Gastroesophageal sphincter (tissue), 4 donors: ENCODE results near the gene DYNC1LI2. TPM values are rescaled to one million over a fixed set of nuclear protein-coding genes. Genes with fewer than 3 reads are reported as not detected.

Experiments used
- ATAC-seq: fragments of 150-250 bp; one replicate; pipeline ENCODE4 v1.9.1; 2016; ENCODE audit warnings: mild to moderate bottlenecking, moderate library complexity
- H3K27ac ChIP-seq, 4 donors: fragments of 200-600 bp; sonication (generic) in 3 of 4; 1 replicate in 3 of 4; 2 replicates in 1 of 4; pipeline ENCODE4 v1.5.1; 2016 to 2019
- H3K27me3 ChIP-seq: fragments of 200-600 bp; sonication (generic); one replicate; pipeline ENCODE4 v1.5.1; 2019
- H3K36me3 ChIP-seq, 2 donors: fragments of 200-600 bp; sonication (generic); one replicate each; pipeline ENCODE4 v1.5.1; 2019; ENCODE audit warnings: control low read depth in 1 of 2
- H3K4me1 ChIP-seq, 3 donors: fragments of 200-600 bp; sonication (generic); 1 replicate in 2 of 3; 2 replicates in 1 of 3; pipeline ENCODE4 v1.5.1; 2016 to 2019; ENCODE audit warnings: control low read depth in 2 of 3
- H3K4me3 ChIP-seq, 2 donors: fragments of 200-600 bp; sonication (generic); one replicate each; pipeline ENCODE4 v1.5.1; 2019; ENCODE audit warnings: mild to moderate bottlenecking in 1 of 2, moderate library complexity in 1 of 2
- H3K9me3 ChIP-seq, 3 donors: fragments of 200-600 bp; sonication (generic); one replicate each; pipeline ENCODE4 v1.5.1; 2017 to 2019; ENCODE audit warnings: control low read depth in 2 of 3
- EP300 ChIP-seq: sonication (generic); formaldehyde crosslinking; IDR thresholded peaks from one replicate; pipeline ENCODE4 v1.6.1; 2017; ENCODE audit warnings: antibody characterized with exemption, mild to moderate bottlenecking
- POLR2A ChIP-seq, 2 donors: fragments of 450-650 bp; IDR thresholded peaks; one replicate each; pipeline ENCODE4 v1.6.1; 2017; ENCODE audit warnings: antibody characterized with exemption in 2 of 2, mild to moderate bottlenecking in 2 of 2, moderate library complexity in 1 of 2
- POLR2AphosphoS5 ChIP-seq: sonication (generic); formaldehyde crosslinking; IDR thresholded peaks from one replicate; pipeline ENCODE4 v1.6.1; 2017; ENCODE audit warnings: antibody characterized with exemption
- WGBS, 2 donors: methylation state at CpG; one replicate each; pipeline ENCODE4 v1.1.5; 2018; ENCODE audit warnings: low coverage in 1 of 2; 5-methylcytosine and 5-hydroxymethylcytosine counted together
- total RNA-seq, 4 donors: library from RNA; depleted of rRNA; stranded (reverse); fragments of >200 nt; gene quantifications; one replicate each; pipeline ENCODE4 v1.1.0, GENCODE V29; 2016
- TF ChIP-seq, protein P1 (sequence below), 4 experiments: fragments of 200-600 bp in 2 of 4; fragments of 450-650 bp in 2 of 4; sonication (generic) in 1 of 4; IDR thresholded peaks; one replicate each; pipeline ENCODE4 v1.5.1; 2017 to 2019; ENCODE audit warnings: antibody characterized with exemption in 4 of 4, mild to moderate bottlenecking in 2 of 4, moderate library complexity in 2 of 4

Gene DYNC1LI2
- total RNA-seq, 4 donors from 2014 or later: 202 to 292 (median 219) TPM

DNA sequence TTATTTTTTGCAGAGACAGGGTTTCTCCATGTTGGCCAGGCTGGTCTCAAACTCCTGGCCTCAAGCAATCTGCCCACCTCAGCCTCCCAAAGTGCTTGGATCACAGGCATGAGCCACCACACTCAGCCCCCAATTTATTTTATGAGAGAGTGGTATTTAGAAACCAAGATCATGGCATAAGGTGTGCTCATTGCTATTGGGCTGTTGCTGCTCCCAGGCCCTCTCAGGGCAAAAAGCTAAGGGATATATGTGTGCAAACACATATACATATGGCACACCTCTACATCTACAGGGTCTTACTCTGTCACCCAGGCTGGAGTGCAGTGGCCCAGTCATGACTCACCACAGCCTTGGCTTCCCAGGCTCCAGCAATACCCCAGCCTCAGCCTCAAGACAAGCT lies 39.8 kb downstream of the DYNC1LI2 start:
- H3K27me3 ChIP-seq: no peaks in the 10 kb centered on the region
- peaks cover 0 to 16% (median under 1%) of the 10 kb centered on the region in 3 donors for H3K4me1 ChIP-seq
- no peak overlapping the region for H3K27ac ChIP-seq
- no peaks in the 10 kb centered on the region for H3K36me3 ChIP-seq
- ATAC-seq: no peak
- H3K4me3 ChIP-seq: no peak overlapping the region
- no peaks in the 10 kb centered on the region for H3K9me3 ChIP-seq
- TF ChIP-seq, protein P1, sequence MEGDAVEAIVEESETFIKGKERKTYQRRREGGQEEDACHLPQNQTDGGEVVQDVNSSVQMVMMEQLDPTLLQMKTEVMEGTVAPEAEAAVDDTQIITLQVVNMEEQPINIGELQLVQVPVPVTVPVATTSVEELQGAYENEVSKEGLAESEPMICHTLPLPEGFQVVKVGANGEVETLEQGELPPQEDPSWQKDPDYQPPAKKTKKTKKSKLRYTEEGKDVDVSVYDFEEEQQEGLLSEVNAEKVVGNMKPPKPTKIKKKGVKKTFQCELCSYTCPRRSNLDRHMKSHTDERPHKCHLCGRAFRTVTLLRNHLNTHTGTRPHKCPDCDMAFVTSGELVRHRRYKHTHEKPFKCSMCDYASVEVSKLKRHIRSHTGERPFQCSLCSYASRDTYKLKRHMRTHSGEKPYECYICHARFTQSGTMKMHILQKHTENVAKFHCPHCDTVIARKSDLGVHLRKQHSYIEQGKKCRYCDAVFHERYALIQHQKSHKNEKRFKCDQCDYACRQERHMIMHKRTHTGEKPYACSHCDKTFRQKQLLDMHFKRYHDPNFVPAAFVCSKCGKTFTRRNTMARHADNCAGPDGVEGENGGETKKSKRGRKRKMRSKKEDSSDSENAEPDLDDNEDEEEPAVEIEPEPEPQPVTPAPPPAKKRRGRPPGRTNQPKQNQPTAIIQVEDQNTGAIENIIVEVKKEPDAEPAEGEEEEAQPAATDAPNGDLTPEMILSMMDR (IDR thresholded peaks at IDR 0.05): no peak
- TF ChIP-seq POLR2A (IDR thresholded peaks at IDR 0.05) (no peak), POLR2AphosphoS5 (no peak), EP300 (no peak)

GRCh38 chr16:66706506-66706880 lies 44.9 kb downstream of the DYNC1LI2 start:
- Histone ChIP-seq H3K27ac (peak overlapping the region in 3 of 4 donors; percentile 72 to 78 (median 73)), H3K4me1 (peaks cover 0 to 31% (median 10%) of the 10 kb centered on the region in 3 donors), H3K4me3 (no peak overlapping the region), H3K36me3 (no peaks in the 10 kb centered on the region), H3K27me3 (no peaks in the 10 kb centered on the region), H3K9me3 (no peaks in the 10 kb centered on the region)
- TF ChIP-seq POLR2A (IDR thresholded peaks at IDR 0.05) (no peak), EP300 (no peak), POLR2AphosphoS5 (no peak)
- TF ChIP-seq, protein P1 (IDR thresholded peaks at IDR 0.05): no peak
- WGBS, 2 donors: 22% methylated on average over 6 of the region's 8 CpGs; no CpG with 5 or more reads in 1 of the 2 donors
- ATAC-seq: no peak

- H3K27me3 ChIP-seq: no peaks in the 10 kb centered on the region
- WGBS, 2 donors: 41 to 52% methylated on average over 7 to 10 of the region's 11 CpGs
- no peaks in the 10 kb centered on the region for H3K36me3 ChIP-seq
- H3K4me1 ChIP-seq: peaks cover 0 to 31% (median 10%) of the 10 kb centered on the region in 3 donors
- H3K9me3 ChIP-seq: no peaks in the 10 kb centered on the region
- peak overlapping the region in 3 of 4 donors; percentile 72 to 78 (median 73) for H3K27ac ChIP-seq
- no peak for TF ChIP-seq POLR2A (IDR thresholded peaks at IDR 0.05)
- no peak for TF ChIP-seq POLR2AphosphoS5
- TF ChIP-seq EP300: no peak
- no peak overlapping the region for H3K4me3 ChIP-seq
- peak; percentile 82 for ATAC-seq
Observed at GRCh38 chr16:66705790-66706505, 45.5 kb downstream of the DYNC1LI2 start.

- Histone ChIP-seq H3K27me3 (no peaks in the 10 kb centered on the region), H3K36me3 (no peaks in the 10 kb centered on the region), H3K4me1 (peaks cover 0 to 31% (median 10%) of the 10 kb centered on the region in 3 donors), H3K27ac (peak overlapping the region in 3 of 4 donors; percentile 0 to 66 (median 38)), H3K4me3 (no peak overlapping the region), H3K9me3 (no peaks in the 10 kb centered on the region)
- ATAC-seq: no peak
- TF ChIP-seq EP300 (no peak), POLR2A (IDR thresholded peaks at IDR 0.05) (no peak), POLR2AphosphoS5 (no peak)
- TF ChIP-seq, protein P1 (IDR thresholded peaks at IDR 0.05): no peak
- 20 to 31% methylated on average over 6 to 9 of the region's 9 CpGs for WGBS, 2 donors
Observed at GRCh38 chr16:66703406-66704215, 47.8 kb downstream of the DYNC1LI2 start.

DNA sequence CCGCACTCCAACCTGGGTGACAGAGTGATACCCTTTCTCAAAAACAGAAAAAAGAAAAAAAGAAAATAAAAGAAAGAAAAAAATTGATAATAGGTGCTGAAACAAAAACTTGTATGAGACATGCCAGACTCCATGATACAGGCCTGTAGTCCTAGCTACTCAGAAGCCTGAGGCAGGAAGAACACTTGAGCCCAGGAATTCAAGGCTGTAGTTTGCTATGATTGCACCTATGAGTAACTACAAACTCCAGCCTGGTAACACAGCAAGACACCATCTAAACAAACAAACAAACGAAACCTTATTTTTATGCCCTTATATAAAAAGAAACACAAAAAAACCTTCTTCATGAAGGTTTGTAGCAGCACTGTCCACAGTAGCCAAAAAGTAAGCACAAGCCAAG lies 49.9 kb downstream of the DYNC1LI2 start:
- Histone ChIP-seq H3K36me3 (no peaks in the 10 kb centered on the region), H3K4me1 (peaks cover 0 to 33% (median 9%) of the 10 kb centered on the region in 3 donors), H3K4me3 (no peak overlapping the region), H3K27ac (no peak overlapping the region), H3K9me3 (no peaks in the 10 kb centered on the region), H3K27me3 (no peaks in the 10 kb centered on the region)
- TF ChIP-seq EP300 (no peak), POLR2A (IDR thresholded peaks at IDR 0.05) (no peak), POLR2AphosphoS5 (no peak)
- TF ChIP-seq, protein P1 (IDR thresholded peaks at IDR 0.05): no peak
- no peak for ATAC-seq
- WGBS, 2 donors: 94 to 100% methylated on average over 2 of the region's 2 CpGs
